ENCODE measurements around the gene PARP3. TPM values are rescaled to one million over a fixed set of nuclear protein-coding genes. Genes with fewer than 3 reads are reported as not detected.
A peak's percentile ranks its signal among the peaks of the same experiment; 100 is the strongest.

PARP3 gene
- total and polyA plus RNA-seq, 10 of the 15 experiments (the other 5 are each of a cell fraction or from before 2014, with no cell fraction given) = 2.1 to 31.2 (median 19.5) TPM

DNA sequence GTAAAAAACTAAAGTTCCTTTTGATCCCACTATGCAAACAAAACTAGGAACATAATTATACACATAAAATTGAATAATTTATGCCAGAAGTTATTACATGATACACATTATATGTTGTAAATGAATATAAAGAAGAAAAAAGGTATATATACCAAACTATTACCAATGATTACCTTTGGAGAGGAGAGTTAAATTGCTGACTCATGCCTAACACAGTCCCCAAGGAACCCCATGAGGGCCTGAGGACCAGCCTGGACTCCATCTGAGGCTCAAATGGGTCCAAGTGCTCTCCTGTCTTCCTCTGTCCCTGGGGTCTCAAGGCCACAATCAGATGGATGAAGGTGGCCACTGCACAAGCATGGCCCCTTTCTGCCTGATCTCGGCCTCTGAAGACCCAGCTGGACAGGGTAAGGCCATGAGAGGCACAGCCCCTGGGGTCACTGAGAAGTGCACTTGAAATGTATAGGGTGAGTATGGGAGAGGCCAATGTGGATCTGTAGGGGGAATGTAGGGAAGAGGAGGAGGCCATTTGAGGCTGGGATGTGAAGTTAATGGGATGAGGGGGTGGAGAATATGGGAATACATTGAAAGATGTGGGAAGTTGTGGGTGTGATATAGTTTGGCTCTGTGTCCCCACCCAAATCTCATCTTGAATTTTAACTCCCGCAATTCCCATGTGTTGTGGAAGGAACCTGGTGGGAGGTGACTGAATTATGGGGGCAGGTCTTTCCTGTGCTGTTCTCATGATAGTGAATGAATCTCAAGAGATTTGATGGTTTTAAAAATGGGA is 37.9 kb upstream of the PARP3 start (continued):
- no peak for TF ChIP-seq CUX1 (IDR thresholded peaks at IDR 0.05; ENCODE audit: insufficient replicate concordance, low read depth, low read length)

DNA sequence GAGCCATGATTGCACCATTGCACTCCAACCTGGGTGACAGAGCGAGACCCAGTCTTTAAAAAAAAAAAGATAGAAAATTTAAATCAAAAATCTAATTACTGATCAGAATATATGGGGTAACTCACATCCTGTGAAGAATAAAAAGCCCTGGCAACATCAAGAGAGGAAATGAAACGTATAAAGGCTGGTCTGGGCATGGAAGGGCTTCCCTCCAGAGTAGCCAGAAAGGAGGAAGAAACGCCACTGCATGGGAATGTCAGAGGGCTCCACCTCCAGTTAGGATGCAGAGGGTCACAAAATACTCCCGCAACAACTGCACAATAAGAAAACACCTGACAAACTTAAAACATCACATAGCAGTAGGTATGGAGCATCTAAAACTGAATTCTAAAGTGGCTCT is 34.1 kb upstream of the PARP3 start:
- H4K20me1 ChIP-seq (ENCODE audit: control insufficient read depth, insufficient read depth) = no peaks in the 10 kb centered on the region
- peaks cover 3% of the 10 kb centered on the region; the same call in 2 of the 3 replicates for H3K9me3 ChIP-seq (replicated peaks; ENCODE audit: control insufficient read depth, insufficient read depth, low read length)
- FAIRE-seq (peak; percentile 38), DNase-seq (ENCODE audit: low read depth, low spot score) (no peak), ATAC-seq (no peak)
- no peaks in the 10 kb centered on the region for H3K79me2 ChIP-seq (ENCODE audit: control insufficient read depth, insufficient read depth, low read length)
- H3K27ac ChIP-seq (ENCODE audit: control insufficient read depth, insufficient read depth) = no peak overlapping the region
- ChIA-PET RAD21 (ENCODE audit: unreplicated experiment) (no interaction called here), SMC1A (ENCODE audit: uncharacterized antibody, unreplicated experiment) (no interaction called here), POLR2A (no interaction called here), CTCF (no interaction called here)
- no peaks in the 10 kb centered on the region for H3K27me3 ChIP-seq (replicated peaks in 1 of 2; ENCODE audit: control insufficient read depth in 2 of 2, insufficient read depth in 2 of 2, low read length in 1 of 2)
- intact Hi-C loops (cut with micrococcal nuclease; ENCODE audit: unreplicated experiment) = no loop called here
- no peak overlapping the region for H2AFZ ChIP-seq (ENCODE audit: control insufficient read depth, low read depth, low read length)
- no TSS peak for BruUV-seq (replicated peaks)
- no peak overlapping the region for H3K4me2 ChIP-seq (ENCODE audit: control insufficient read depth, insufficient read depth)
- H3K4me3 ChIP-seq = no peak overlapping the region
- no peaks in the 10 kb centered on the region for H3K4me1 ChIP-seq (ENCODE audit: control insufficient read depth, insufficient read depth, low read length)
- H3K36me3 ChIP-seq (ENCODE audit: control insufficient read depth in 2 of 2, insufficient read depth in 2 of 2, low read length in 1 of 2) = no peaks in the 10 kb centered on the region
- WGBS (ENCODE audit: insufficient coverage, insufficient replicate concordance, low lambda C conversion rate, missing lambda C conversion rate) = 27% methylated on average over 4 of the region's 4 CpGs
- in situ Hi-C loops (cut with MboI) = no loop called here
- TF ChIP-seq CHD2 (IDR thresholded peaks at IDR 0.05; ENCODE audit: borderline replicate concordance, low read depth, low read length) (no peak), SRF (IDR thresholded peaks at IDR 0.05; ENCODE audit: low read depth in 2 of 2, low read length in 2 of 2) (no peak), CBX3 (IDR thresholded peaks at IDR 0.05; ENCODE audit: borderline replicate concordance, low read depth) (no peak), ZNF274 (IDR thresholded peaks at IDR 0.05; ENCODE audit: insufficient read depth, insufficient read length) (no peak), SREBF1 (IDR thresholded peaks at IDR 0.05; ENCODE audit: low read length) (no peak), IKZF2 (IDR thresholded peaks at IDR 0.05) (no peak), KDM1A (IDR thresholded peaks at IDR 0.05; ENCODE audit: borderline replicate concordance) (no peak), POLR2AphosphoS2 (IDR thresholded peaks at IDR 0.05; ENCODE audit: low read depth, low read length) (no peak), PAX5 (IDR thresholded peaks at IDR 0.05; ENCODE audit: borderline replicate concordance, low read depth, low read length) (no peak)
- H3K9ac ChIP-seq (ENCODE audit: control insufficient read depth, insufficient read depth, low read length) = no peak overlapping the region

Data from GM12878 (cell line).